ENCODE data around the gene RSRC2. TPM values are rescaled to one million over a fixed set of nuclear protein-coding genes. Genes with fewer than 3 reads are reported as not detected.
"Not testable (repeated sequence)": the region's sequence is repeated elsewhere in the genome, so short reads cannot be mapped to it uniquely, and the experiment has no call there.

Gene RSRC2
- polyA plus RNA-seq, 3 donors from 2014 or later = 13.0 to 50.7 (median 14.1) TPM

- Mint-ChIP-seq H3K4me1 (peaks cover 8 to 12% of the 10 kb centered on the region in 2 donors), H3K9me3 (no peaks in the 10 kb centered on the region), H3K27ac (no peak overlapping the region), H3K36me3 (peaks cover 0 to 1% (median under 1%) of the 10 kb centered on the region in 3 donors), H3K27me3 (ENCODE audit: low read depth in 3 of 3) (peaks cover 0 to 1% (median 0%) of the 10 kb centered on the region in 3 donors), H3K4me3 (no peak overlapping the region)
- DNase-seq = no peak
These were observed 58.8 kb downstream of the RSRC2 start for GRCh38 chr12:122467983-122468382.

GRCh38 chr12:122464317-122465042 lies 62.3 kb downstream of the RSRC2 start:
- H3K27me3 Mint-ChIP-seq (ENCODE audit: low read depth in 3 of 3); H3K4me3 Mint-ChIP-seq; H3K9me3 Mint-ChIP-seq; DNase-seq; H3K4me1 Mint-ChIP-seq; H3K36me3 Mint-ChIP-seq: not testable (repeated sequence)
- peak overlapping the region in 1 of 6 donors; percentile 50 for H3K27ac Mint-ChIP-seq

GRCh38 chr12:122460641-122461040 lies 66.1 kb downstream of the RSRC2 start:
- Mint-ChIP-seq H3K27ac (peak overlapping the region in 1 of 6 donors; percentile 77), H3K4me1 (peaks cover 1 to 4% of the 10 kb centered on the region in 2 donors), H3K4me3 (no peak overlapping the region), H3K27me3 (ENCODE audit: low read depth in 3 of 3) (peaks cover 0 to 1% (median 0%) of the 10 kb centered on the region in 3 donors), H3K36me3 (no peaks in the 10 kb centered on the region), H3K9me3 (no peaks in the 10 kb centered on the region)
- no peak for DNase-seq

GRCh38 chr12:122460061-122460460 lies 66.7 kb downstream of the RSRC2 start:
- H3K4me1 Mint-ChIP-seq = peaks cover 1 to 4% of the 10 kb centered on the region in 2 donors
- DNase-seq = no peak
- peaks cover 0 to 1% (median 0%) of the 10 kb centered on the region in 3 donors for H3K27me3 Mint-ChIP-seq (ENCODE audit: low read depth in 3 of 3)
- H3K4me3 Mint-ChIP-seq = no peak overlapping the region
- no peaks in the 10 kb centered on the region for H3K9me3 Mint-ChIP-seq
- H3K36me3 Mint-ChIP-seq = no peaks in the 10 kb centered on the region
- no peak overlapping the region for H3K27ac Mint-ChIP-seq

- Mint-ChIP-seq H3K27me3 (ENCODE audit: low read depth in 3 of 3) (peaks cover 0 to 1% (median 0%) of the 10 kb centered on the region in 3 donors), H3K4me1 (peaks cover 2 to 6% of the 10 kb centered on the region in 2 donors), H3K27ac (no peak overlapping the region), H3K36me3 (no peaks in the 10 kb centered on the region), H3K4me3 (no peak overlapping the region), H3K9me3 (no peaks in the 10 kb centered on the region)
- DNase-seq = no peak
These were observed 67.5 kb downstream of the RSRC2 start for GRCh38 chr12:122459211-122459610.

GRCh38 chr12:122458105-122459035 lies 68.4 kb downstream of the RSRC2 start:
- Mint-ChIP-seq H3K36me3 (no peaks in the 10 kb centered on the region), H3K4me3 (no peak overlapping the region), H3K27me3 (ENCODE audit: low read depth in 3 of 3) (peaks cover 1 to 4% (median 2%) of the 10 kb centered on the region in 3 donors), H3K4me1 (peaks cover 10 to 14% of the 10 kb centered on the region in 2 donors), H3K9me3 (no peaks in the 10 kb centered on the region), H3K27ac (peak overlapping the region in 4 of 6 donors; percentile 44 to 74 (median 64))
- DNase-seq = no peak

GRCh38 chr12:122457627-122458026 lies 69.1 kb downstream of the RSRC2 start:
- no peak for DNase-seq
- H3K27ac Mint-ChIP-seq = peak overlapping the region; percentile 21 to 71 (median 58)
- no peaks in the 10 kb centered on the region for H3K36me3 Mint-ChIP-seq
- H3K27me3 Mint-ChIP-seq (ENCODE audit: low read depth in 3 of 3) = peaks cover 2 to 5% (median 4%) of the 10 kb centered on the region in 3 donors
- no peak overlapping the region for H3K4me3 Mint-ChIP-seq
- H3K4me1 Mint-ChIP-seq = peaks cover 18 to 22% of the 10 kb centered on the region in 2 donors
- H3K9me3 Mint-ChIP-seq = no peaks in the 10 kb centered on the region

- Mint-ChIP-seq H3K4me3 (no peak overlapping the region), H3K27ac (peak overlapping the region in 3 of 6 donors; percentile 16 to 40 (median 30))
These were observed 72.0 kb downstream of the RSRC2 start for GRCh38 chr12:122454739-122455138.

DNA sequence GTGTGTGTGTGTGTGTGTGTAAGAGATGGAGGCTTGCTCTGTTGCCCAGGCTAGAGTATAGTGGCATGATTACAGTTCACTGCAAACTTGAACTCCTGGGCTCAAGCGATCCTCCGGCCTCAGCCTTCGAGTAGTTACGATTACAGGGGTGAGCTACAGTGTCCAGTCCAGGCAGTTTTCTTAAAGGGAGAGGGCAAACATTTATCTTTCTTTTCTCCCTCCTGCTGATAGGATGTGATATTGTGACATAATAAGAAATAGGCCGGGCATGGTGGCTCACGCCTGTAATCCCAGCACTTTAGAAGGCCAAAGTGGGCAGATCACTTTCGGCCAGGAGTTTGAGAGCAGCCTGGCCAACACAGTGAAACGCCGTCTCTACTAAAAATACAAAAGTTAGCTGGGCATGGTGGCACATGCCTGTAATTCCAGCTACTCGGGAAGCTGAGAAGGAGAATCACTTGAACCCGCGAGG lies 72.5 kb downstream of the RSRC2 start:
- DNase-seq = no peak
- H3K4me1 Mint-ChIP-seq = peaks cover 18 to 27% of the 10 kb centered on the region in 2 donors
- H3K27me3 Mint-ChIP-seq (ENCODE audit: low read depth in 3 of 3) = peaks cover 2 to 5% (median 4%) of the 10 kb centered on the region in 3 donors
- H3K4me3 Mint-ChIP-seq = peak overlapping the region in 2 of 5 donors; percentile 72 to 80
- H3K27ac Mint-ChIP-seq = peak overlapping the region; percentile 90 to 99 (median 95)
- no peaks in the 10 kb centered on the region for H3K36me3 Mint-ChIP-seq
- no peaks in the 10 kb centered on the region for H3K9me3 Mint-ChIP-seq

More at GRCh38 chr12:122454739-122455138, 72.0 kb downstream of the RSRC2 start:
- Mint-ChIP-seq H3K4me1 (peaks cover 18 to 27% of the 10 kb centered on the region in 2 donors), H3K36me3 (no peaks in the 10 kb centered on the region), H3K9me3 (no peaks in the 10 kb centered on the region), H3K27me3 (ENCODE audit: low read depth in 3 of 3) (peaks cover 2 to 5% (median 4%) of the 10 kb centered on the region in 3 donors)
- no peak for DNase-seq

Other genes starting within 250 kb of the RSRC2 start
- gene CLIP1, start 104.3 kb downstream of the RSRC2 start, polyA plus RNA-seq = 10 to 100 TPM in 1 of 3 donors, 1 to 10 TPM in 2; 1.4 to 30.6 (median 9.5) TPM
- gene ZCCHC8, start 26.0 kb downstream of the RSRC2 start, polyA plus RNA-seq = 10 to 100 TPM in 1 of 3 donors, 1 to 10 TPM in 2; 2.4 to 13.2 (median 5.6) TPM
- 1 to 10 TPM; 1.1 to 3.3 (median 1.4) TPM for gene KNTC1, start 313 bp upstream of the RSRC2 start, polyA plus RNA-seq
- gene HCAR2, start 176.4 kb upstream of the RSRC2 start, polyA plus RNA-seq = not detected
- not detected for gene HCAR3, start 189.9 kb upstream of the RSRC2 start, polyA plus RNA-seq
- gene HCAR1, start 203.9 kb upstream of the RSRC2 start, polyA plus RNA-seq = not detected
- gene DENR, start 225.9 kb upstream of the RSRC2 start, polyA plus RNA-seq = 10 to 100 TPM; 66.2 to 81.1 (median 68.7) TPM
- under 1 TPM in 1 of 3 donors, not detected in 2; 0.28 TPM for gene CCDC62, start 247.6 kb upstream of the RSRC2 start, polyA plus RNA-seq

Data from immature natural killer cell (primary cell).